ENCODE results near the gene HOMEZ.
A peak's percentile ranks its signal among the peaks of the same experiment; 100 is the strongest.
"Not testable (repeated sequence)": the region's sequence is repeated elsewhere in the genome, so short reads cannot be mapped to it uniquely, and the experiment has no call there.

HOMEZ gene

GRCh38 chr14:23307146-23307530, 21.2 kb upstream of the HOMEZ start:
- no peak for DNase-seq

GRCh38 chr14:23306412-23307145, 20.6 kb upstream of the HOMEZ start, which contains the start of gene BCL2L2:
TSS of gene BCL2L2 (plus strand) at chr14:23306833. CDS start at chr14:23307768, 935 bp downstream.
- DNase-seq, result peak; percentile 62

- peak; percentile 11 for DNase-seq
Measured at GRCh38 chr14:23302290-23303225, 16.6 kb upstream of the HOMEZ start, which contains the start of gene PPP1R3E. TSS of gene PPP1R3E (minus strand) at chr14:23302859. CDS start at chr14:23302576, 283 bp downstream.

- DNase-seq, result no peak
Measured at GRCh38 chr14:23301969-23302289, 16.0 kb upstream of the HOMEZ start.

GRCh38 chr14:23301288-23301968, 15.5 kb upstream of the HOMEZ start:
- DNase-seq, result peak; percentile 97

- no peak for DNase-seq
Measured at GRCh38 chr14:23300687-23301223, 14.8 kb upstream of the HOMEZ start.

- no peak for DNase-seq
Measured at GRCh38 chr14:23299986-23300686, 14.2 kb upstream of the HOMEZ start.

- DNase-seq, result peak; percentile 12
Measured at GRCh38 chr14:23299211-23299957, 13.5 kb upstream of the HOMEZ start.

GRCh38 chr14:23297611-23298277, 11.8 kb upstream of the HOMEZ start:
- no peak for DNase-seq

GRCh38 chr14:23297096-23297495, 11.2 kb upstream of the HOMEZ start:
- DNase-seq, result no peak

GRCh38 chr14:23296012-23296777, 10.3 kb upstream of the HOMEZ start:
- DNase-seq, result no peak

- DNase-seq, result no peak
Measured at GRCh38 chr14:23294734-23295561, 9.0 kb upstream of the HOMEZ start.

- no peak for DNase-seq
Measured at GRCh38 chr14:23286902-23287479, 1.1 kb upstream of the HOMEZ start.

GRCh38 chr14:23285530-23286019, 357 bp downstream of the HOMEZ start:
- no peak for DNase-seq

- no peak for DNase-seq
Measured at GRCh38 chr14:23284654-23285529, 1.0 kb downstream of the HOMEZ start.

GRCh38 chr14:23281247-23281646, 4.7 kb downstream of the HOMEZ start:
- DNase-seq, result no peak

- not testable (repeated sequence) for DNase-seq
Measured at GRCh38 chr14:23277928-23278327, 8.0 kb downstream of the HOMEZ start.

GRCh38 chr14:23277189-23277588, 8.7 kb downstream of the HOMEZ start:
- no peak for DNase-seq
